ENCODE data around the gene HOXB3.
A peak's percentile ranks its signal among the peaks of the same experiment; 100 is the strongest.

HOXB3 gene

GRCh38 chr17:48582750-48583069 is 7.3 kb downstream of the HOXB3 start:
- DNase-seq = no peak

GRCh38 chr17:48579760-48580554 is 10.1 kb downstream of the HOXB3 start:
- DNase-seq = no peak

GRCh38 chr17:48579471-48579759 is 10.6 kb downstream of the HOXB3 start:
- no peak for DNase-seq

- no peak for DNase-seq
Measured at GRCh38 chr17:48578616-48579470, 11.2 kb downstream of the HOXB3 start.

- DNase-seq = peak; percentile 76
Measured at GRCh38 chr17:48577946-48578615, 12.0 kb downstream of the HOXB3 start, which contains the start of gene HOXB4. TSS of gene HOXB4 (minus strand) at chr17:48578350. CDS start at chr17:48578319, 31 bp downstream.

- DNase-seq = no peak
Measured at GRCh38 chr17:48577330-48577945, 12.6 kb downstream of the HOXB3 start.

- DNase-seq = no peak
Measured at GRCh38 chr17:48576479-48577309, 13.3 kb downstream of the HOXB3 start.

- DNase-seq = no peak
Measured at GRCh38 chr17:48575673-48576478, 14.2 kb downstream of the HOXB3 start.

- DNase-seq = no peak
Measured at GRCh38 chr17:48575066-48575582, 14.9 kb downstream of the HOXB3 start.

GRCh38 chr17:48574505-48575065 is 15.5 kb downstream of the HOXB3 start:
- no peak for DNase-seq

GRCh38 chr17:48571826-48572417 is 18.1 kb downstream of the HOXB3 start:
- DNase-seq = no peak

- DNase-seq = no peak
Measured at GRCh38 chr17:48571024-48571818, 18.8 kb downstream of the HOXB3 start.

- DNase-seq = no peak
Measured at GRCh38 chr17:48570325-48571023, 19.6 kb downstream of the HOXB3 start.

- no peak for DNase-seq
Measured at GRCh38 chr17:48569674-48570324, 20.2 kb downstream of the HOXB3 start.

GRCh38 chr17:48569240-48569582 is 20.8 kb downstream of the HOXB3 start:
- DNase-seq = no peak

- no peak for DNase-seq
Measured at GRCh38 chr17:48568499-48569239, 21.4 kb downstream of the HOXB3 start.

GRCh38 chr17:48567646-48568354 is 22.2 kb downstream of the HOXB3 start:
- DNase-seq = no peak

All from stimulated activated CD8-positive, alpha-beta memory T cell treated with anti-CD3 and anti-CD28 coated beads, Interleukin-4, amount 100 ng/mL, for 48 hours (primary cell).